HG03520 (cell line): ENCODE results near the gene PRM2.

Source experiments
- ATAC-seq: cut with Tn5 transposase; IDR thresholded peaks from one replicate; pipeline ENCODE4 v1.9.1; 2021; ENCODE audit warnings: mild to moderate bottlenecking, moderate library complexity; ENCODE audit not compliant: unreplicated experiment

Gene PRM2, protein sequence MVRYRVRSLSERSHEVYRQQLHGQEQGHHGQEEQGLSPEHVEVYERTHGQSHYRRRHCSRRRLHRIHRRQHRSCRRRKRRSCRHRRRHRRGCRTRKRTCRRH

DNA sequence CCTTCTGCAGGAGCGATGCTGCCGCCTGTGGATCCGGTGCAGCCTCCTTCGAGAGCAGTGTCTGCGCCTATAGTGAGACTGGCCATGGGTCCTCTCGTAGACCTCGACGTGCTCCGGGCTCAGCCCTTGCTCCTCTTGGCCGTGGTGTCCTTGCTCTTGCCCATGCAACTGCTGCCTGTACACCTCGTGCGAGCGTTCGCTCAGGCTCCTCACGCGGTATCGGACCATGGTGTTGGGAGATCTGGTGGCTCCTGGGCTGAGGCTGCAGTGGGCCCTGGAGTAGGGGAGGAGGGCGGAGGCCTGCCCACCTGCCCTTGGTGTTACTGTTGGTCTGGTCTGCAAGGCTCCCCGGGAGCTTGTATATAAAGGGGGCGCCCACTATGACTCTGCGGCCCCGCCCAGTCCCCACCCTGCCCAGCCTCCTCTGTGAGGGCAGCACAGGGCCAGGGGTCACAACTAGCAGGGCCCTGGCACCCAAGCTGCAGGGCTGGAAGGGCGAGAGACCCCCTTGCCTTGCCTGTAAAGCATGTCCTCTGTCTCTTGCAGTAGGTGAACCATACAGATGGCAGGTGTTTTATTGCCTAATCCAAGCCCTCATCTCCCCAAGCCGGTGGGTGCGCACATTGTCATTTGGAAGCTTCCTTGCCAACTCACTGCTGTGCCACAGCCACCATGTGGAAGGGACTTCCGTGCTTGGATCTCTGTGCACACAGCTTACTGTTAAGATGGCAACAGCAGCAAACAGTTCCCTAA is at the start of gene PRM2:
TSS of gene PRM2 (minus strand) at position 338 of the 753 bp plus-strand sequence. CDS start at position 228, 110 bp downstream.
- ATAC-seq = no peak

DNA sequence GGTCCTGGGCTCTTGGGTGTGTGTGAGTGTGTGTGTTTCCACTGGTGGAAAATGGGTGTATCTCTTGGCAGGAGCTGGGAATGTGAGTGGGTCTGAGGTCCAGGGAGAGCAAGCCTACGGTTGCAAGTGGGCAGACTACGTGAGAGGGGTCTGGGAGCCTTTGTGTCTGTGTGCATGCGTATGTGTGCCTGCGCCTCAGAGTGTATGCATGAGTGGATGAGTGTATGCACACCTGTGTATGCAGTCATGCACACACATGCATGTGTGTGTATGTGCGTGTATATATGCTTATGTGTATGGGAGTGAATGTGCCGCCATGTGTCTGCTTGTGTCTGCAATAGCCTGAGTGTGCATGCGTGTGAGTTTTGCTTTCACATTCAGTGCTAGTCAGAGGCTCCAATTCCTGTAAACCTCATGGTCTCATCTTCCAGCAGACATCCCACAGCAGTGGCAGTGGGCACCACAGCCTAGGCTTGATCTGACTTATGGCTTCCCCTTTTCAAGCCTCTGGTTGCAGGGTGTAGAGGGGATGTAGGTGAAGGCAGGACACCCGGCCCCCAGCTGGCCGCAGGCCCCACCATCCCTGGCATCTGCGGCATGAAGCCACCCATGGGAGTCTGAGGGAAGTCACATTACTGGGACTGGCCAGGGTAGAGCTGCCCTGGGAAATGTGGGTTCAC is 49.3 kb upstream of the PRM2 start:
- ATAC-seq = no peak

DNA sequence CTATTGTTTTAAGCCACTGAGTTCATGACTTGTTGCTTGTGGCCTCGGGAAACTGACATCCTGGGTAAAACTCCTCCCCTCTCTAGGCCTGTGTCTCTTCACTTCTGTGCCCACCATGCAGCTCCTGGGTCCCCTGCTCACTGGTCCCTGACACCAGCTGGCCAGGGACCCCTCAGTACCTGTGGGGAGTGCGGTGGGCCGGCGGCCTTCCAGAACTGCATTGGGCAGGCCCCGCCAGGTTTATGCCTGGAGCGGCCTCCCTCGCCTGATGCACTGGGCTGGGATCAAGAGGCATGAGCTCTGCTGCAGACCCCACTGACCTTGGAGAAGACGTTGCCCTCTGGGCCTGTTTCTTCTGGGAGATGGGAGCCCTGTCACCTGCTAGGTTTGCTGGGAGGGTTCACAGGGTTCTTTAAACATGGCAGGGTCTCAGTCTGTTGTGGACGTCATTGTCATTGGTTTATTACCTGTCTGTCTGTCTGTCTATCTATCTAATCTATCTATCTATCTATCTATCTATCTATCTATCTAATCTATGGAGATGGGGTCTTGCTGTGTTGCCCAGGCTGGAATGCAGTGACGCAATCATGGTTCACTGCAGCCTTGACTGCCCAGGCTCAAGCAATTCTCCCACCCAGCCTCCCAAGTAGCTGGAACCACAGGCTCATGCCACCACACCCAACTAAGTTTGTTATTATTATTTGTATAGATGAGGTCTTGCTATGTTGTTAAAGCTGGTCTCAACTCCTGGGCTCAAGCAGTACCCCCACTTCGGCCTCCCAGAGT is 47.5 kb upstream of the PRM2 start:
- ATAC-seq = no peak

DNA sequence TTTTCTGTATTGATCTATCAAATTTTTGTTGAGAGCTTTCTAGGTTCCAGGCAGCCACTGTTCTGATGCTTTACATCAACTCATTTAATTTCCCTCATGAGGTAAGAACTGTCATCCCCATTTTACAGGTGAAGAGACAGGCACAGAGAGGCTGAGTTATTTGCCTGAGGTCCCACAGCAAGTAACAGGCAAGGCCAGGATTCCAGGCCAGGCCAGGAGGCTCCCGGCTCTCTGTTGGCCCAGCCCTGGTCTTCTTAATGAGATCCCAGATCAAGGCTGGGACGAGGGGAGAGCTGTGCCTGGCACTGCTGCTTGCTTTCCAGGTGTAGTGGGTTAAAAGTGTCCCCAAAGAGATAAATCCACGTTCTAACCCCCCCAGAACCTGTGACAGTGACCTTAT is 46.5 kb upstream of the PRM2 start:
- ATAC-seq = no peak

DNA sequence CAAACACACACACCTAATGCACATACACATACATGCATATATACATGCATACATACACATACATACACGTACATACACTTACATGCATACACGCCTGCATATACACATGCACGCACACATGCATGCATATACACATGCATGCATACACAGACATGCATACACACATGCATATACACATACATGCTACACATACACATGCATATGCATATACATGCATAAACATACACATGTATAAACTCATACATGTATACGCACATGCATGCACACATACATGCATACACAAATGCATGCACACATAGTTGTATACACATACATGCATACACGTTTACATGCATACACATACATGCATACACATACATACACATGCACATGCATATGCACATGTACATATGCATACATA is 45.4 kb upstream of the PRM2 start:
- no peak for ATAC-seq

DNA sequence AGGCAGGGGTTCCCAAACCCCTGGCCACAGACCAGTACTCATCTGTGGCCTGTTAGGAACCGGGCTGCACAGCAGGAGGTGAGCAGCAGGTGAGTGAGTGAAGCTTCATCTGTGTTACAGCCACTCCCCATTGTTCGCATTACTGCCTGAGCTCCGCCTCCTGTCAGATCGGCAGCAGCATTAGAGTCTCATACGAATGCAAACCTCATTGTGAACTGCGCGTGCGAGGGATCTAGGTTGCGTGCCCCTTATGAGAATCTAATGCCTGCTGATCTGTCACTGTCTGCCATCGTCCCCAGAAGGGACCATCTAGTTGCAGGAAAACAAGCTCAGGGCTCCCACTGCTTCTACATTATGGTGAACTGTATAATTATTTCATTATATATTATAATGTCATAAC is 43.9 kb upstream of the PRM2 start:
- no peak for ATAC-seq

DNA sequence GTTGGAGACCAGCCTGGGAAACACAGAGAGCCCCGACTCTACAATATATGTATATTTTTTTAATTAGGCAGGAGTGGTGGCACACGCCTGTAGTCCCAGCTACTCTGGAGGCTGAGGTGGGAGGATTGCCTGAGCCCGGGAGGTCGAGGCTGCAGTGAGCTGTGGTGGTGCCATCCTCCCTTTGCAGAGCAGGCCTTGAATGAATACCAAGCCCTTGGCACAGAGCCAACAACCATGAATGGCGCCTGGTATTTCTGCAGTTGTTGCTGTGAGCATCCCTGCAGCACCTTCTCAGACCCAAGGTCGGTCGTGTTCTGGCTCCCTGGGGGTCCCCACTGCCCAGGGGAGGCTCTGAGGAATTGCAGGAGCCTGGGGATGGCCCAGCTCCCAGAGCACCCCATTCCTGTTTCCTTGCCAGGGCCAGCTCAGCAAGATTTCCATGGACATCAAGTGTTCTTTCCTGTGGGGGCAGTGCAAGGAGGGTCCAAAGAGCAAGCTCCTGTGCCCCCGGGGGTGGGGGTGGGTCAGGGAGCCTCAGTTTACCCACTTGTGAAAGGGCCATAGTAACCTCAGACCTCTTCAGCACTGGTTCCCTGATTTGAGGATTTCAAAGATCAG is 43.4 kb upstream of the PRM2 start:
- no peak for ATAC-seq

DNA sequence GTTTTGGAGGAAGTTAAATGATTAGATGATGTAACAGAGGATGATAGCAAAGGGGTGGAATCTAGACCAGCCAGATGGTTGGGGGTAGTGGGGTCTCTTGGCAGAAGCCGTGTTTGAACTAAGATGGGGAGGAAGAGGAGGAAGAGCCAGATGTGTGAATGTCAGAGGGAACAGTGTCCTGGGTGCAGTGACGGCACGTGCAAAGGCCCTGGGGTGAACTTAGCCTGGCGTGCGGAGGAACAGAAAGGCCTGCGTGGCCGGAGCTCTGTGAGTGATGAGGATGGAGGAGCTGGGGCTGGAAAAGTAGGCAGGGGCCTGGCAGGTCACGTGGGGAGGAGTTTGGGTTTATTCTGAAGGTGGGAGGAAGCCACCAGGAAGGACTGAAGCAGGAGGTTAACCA is 42.5 kb upstream of the PRM2 start:
- ATAC-seq = no peak

DNA sequence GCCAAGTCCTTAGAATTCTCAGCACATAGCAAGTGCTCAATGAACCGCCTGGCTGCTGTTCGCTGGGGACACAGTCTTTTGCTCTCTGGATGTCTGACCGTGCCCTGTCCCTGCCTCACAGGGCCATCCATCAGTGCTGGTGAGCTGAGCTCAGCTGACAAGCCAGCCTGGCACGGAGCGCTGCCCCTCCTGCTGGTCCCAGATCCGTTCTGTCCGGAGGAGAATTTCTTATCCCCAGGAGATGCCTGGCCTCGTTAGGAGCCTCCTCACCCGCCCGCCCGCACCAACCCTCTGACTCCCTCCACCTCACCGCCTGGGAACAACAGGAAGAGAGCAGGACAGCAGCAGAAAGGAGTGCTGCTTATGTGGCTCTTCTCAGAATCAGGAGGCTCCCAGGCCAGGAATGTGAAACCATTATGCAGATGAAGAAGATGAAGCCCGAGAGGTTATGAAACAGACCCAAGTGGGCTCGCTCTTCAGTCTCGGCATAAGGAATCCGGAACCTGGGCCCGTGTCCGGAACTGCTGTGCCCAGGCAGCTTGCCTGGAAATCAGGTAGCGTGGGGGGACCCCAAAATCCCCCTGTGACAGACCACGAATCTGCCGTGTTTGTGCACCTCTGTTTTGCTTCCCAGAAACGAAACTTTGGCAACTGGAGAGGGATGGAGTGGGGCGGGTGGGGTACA is 40.2 kb upstream of the PRM2 start:
- no peak for ATAC-seq

DNA sequence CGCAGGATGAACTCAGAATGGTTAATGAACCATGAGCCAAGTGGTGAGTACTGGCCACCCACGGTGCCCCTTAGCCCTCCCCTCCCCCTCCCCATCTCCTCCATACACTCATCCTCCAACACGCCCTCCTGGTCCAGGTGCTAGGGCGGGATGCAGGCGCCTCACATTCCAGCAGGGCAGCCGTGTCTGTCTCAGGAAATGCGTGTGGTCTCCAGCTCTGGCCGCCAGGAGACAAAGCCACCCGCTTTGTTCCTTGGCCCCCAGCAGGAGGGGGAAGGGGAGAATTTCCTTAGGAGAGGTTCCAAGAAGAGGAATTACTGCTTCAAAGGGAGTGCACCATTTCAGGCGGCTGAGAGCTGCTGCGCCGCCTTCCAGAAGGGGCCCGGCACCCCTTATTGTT is 39.2 kb upstream of the PRM2 start:
- ATAC-seq = no peak

DNA sequence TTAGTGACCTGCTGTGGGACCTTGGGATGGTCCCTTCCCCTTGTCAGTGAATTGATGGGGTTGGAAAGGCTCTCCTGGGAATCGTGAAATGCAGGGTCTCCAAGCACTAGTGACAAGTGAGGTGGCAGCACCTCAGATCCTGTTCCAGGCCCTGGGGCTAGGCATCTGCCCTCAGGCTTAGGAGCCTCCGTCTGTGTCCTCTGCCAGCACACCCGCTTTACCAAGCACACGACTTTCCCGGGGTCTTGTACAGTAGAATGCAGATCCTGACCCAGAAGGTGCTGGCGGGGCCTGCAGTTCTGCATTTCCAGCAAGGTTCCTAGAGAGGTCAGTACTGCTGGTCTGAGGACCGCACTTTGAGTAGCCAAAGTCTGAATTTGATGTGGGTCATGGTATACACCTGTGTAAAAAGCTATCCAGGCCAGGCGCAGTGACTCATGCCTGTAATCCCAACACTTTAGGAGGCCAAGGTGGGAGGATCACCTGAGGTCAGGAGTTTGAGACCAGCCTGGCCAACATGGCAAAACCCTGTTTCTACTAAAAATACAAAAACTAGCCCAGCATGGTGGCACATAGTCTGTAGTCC is 38.1 kb upstream of the PRM2 start:
- ATAC-seq = no peak

DNA sequence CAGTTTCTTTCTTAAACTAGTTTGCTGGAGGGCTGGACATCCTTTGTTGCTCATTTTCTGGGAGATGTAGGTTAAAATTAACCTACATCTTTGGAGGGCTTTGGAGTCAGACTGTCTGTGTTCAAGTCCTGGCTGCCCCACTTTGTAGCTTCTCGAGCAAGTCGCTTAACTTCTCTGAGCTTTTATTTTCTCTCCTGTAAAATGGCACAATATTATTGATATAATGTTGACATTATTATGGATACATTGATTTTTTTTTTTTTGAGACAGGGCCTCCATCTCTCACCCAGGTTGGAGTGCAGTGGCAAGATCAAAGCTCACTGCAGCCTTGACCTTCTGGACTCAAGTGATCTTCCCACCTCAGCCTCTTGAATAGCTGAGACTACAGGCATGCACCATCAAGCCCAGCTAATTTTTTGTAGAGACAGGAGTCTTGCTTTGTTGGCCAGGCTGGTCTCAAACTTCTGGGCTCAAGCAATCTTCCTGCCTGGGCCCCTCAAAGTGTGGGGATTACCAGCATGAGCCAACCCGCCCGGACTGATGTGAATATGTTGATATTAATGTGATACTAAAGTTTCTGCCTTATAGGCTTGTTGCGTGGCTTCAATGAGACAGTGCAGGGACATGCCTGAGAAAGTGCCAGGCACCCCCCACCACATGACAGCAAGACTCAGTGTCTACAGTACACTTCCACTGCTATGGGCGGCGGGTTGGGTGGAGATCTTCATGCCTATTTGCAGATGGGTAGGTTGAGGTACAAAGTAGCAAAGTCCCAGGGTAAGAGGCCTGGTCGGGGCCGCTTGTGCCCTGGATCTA is 37.4 kb upstream of the PRM2 start:
- no peak for ATAC-seq

DNA sequence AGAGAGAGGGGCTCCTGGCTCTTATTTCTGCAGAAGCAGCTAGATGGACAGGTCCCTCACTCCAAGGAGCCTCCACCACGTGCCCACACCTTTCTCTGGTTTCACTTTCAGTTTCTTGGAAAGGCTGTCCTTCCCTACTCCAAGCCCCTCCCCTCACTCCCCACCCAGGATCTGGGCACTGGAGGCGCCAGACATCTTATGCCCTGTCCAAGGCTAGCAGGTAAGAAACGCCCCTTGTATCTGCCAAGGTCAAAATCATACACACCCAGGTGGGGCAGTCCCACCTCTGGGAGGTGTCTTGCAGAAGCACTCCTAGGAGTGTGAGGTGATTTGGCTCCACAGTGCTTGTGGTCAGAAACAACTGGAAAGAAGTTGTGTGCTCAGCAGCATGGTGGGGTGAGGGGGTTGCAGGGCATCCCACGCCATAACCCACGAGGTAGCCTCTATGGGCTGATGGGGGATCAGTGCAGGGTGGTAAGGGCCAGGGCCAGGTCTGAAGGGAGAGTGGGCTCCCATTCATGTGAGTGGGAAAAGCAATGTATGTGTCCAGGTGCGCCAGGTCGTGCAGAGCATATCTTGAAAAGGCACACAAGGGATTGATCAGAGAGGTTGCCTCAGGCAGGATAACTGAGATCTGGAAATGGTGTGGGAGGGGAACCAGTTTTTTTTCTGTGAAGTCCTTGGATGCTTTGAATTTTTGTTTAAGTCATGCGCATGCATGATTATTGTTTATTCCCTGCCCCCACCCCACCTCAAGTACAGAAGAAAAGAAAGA is 36.6 kb upstream of the PRM2 start:
- ATAC-seq = no peak

DNA sequence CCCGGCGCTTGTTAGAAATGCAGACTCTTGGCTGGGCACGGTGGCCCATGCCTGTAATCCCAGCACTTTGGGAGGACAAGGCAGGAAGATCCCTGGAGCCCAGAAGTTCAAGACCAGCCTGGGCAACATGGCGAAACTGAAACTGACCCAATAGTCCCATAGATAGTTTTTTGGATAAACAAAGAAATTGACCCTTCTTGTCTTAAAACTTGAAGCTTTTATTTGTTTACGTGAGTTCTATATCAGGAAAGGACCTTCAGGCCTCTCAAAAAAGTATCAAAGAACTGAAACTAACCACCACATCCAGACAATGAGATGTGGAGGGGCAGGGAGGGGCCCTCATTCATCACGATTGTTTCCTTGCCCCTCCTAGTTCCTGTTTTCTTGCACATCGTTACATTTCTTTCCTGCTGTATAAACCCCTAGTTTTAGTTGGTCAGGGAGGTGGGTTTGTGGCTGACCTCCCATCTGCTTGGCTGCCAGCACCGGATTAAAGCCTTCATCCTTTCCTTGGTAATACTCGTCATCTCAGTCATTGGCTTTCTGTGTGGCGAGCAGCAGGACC is 34.8 kb upstream of the PRM2 start:
- peak; percentile 30 for ATAC-seq

DNA sequence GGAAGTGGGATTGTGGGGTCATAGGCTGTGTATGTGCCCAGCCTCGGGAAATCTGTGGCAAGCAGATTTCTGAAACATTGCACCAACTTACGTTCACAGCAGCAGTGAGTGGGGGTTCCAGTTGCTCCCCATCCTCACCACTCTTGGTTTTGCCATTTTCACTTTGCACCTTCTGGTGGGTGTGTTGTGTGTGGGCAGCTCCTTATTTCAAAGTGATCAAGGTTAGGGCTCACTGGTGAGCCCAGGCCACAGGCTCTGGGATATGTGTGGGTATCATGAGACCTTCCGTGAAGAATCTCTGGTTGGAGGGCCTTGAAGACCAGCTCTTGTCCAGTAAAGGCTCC is 34.3 kb upstream of the PRM2 start:
- no peak for ATAC-seq

DNA sequence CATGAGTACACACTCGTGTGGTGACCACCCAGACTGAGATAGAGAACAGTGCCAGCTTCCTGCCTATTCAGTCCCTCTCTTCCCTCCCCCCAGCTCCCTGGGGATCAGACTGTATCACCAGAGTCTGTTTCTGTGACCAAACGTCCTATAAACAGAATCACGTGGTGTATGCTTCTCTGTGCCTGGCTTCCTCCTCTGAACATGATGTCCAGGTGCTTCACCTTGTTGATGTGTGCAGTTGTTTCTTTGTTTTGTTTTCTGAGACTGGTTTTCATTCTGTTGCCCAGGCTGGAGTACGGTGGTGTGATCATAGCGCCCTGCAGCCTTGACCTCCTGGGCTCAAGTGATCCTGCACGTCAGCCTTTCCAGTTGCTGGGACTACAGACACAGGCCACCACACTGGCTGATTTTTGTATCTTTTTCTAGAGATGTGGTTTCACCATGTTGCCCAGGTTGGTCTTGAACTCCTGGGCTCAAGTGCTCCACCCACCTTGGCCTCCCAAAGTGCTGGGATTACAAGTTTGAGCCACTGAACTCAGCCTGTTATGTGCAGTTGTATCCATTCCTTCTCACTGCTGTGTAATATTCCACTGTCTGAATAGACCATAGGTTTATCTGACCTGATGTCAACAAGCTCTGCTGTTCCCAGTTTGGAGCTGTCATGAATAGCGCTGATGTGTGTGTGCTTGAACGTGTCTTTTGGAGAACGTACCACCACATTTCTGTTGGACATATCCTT is 33.8 kb upstream of the PRM2 start:
- ATAC-seq = peak; percentile 41

DNA sequence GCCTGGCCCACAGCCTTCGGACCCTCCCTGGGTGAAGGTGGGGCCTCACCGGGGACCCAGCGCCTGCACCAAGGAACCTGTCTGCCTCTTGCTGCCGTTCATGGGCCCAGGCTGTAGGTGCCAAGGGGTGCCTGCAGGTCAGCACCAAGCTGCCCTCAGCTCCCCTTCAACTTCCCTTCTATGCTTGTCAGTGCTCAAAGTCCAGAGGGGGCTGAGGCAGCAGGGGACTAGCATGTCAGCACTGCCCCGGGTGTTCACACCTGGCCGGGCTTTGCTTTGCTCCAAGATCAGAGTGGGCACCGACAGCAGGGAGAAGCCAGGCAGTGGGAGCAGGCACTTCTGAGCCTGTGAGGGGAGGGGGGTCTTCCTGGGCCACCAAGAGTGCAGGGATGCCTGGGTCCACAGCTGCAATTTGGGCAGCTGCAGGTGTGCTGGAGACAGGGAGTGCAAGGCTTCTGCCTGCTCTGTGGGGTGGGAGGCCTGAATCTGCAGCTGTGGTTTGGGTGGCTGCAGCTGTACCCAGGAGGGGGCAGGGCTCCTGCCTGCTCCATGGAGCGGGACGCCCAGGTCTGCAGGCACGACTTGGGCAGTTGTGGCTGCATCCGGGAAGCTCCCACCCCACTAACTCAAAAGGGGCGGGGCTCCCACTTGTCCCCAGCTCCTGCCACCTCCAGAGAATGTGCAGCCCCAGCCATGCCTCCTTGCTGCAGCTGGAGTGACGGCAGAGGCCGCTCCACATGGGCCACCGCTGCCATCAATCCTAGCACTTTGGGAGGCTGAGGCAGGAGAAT is 32.4 kb upstream of the PRM2 start:
- no peak for ATAC-seq
